HFFc6 (cell line): ENCODE data around the gene PRKAG2. TPM values are rescaled to one million over a fixed set of nuclear protein-coding genes. Genes with fewer than 3 reads are reported as not detected.

Experiments
- DNase-seq: peaks from one replicate; pipeline ENCODE4 v3.0.0-alpha.2; 2018
- H3K27ac Mint-ChIP-seq: 2 replicates; pipeline ENCODE4 v1.8.0; 2020; ENCODE audit warnings: mild to moderate bottlenecking, mixed read lengths
- H3K27me3 Mint-ChIP-seq: 2 replicates; pipeline ENCODE4 v1.8.0; 2021; ENCODE audit warnings: mild to moderate bottlenecking, moderate library complexity, mixed read lengths; ENCODE audit not compliant: insufficient read depth
- H3K36me3 Mint-ChIP-seq: 2 replicates; pipeline ENCODE4 v1.8.0; 2021; ENCODE audit warnings: low read depth, mixed read lengths
- H3K4me1 Mint-ChIP-seq: 2 replicates; pipeline ENCODE4 v1.8.0; 2020; ENCODE audit warnings: low read depth, mixed read lengths
- H3K4me3 Mint-ChIP-seq: 2 replicates; pipeline ENCODE4 v1.8.0; 2020; ENCODE audit warnings: mild to moderate bottlenecking, moderate library complexity, mixed read lengths
- H3K9me3 Mint-ChIP-seq: 2 replicates; pipeline ENCODE4 v1.8.0; 2020; ENCODE audit warnings: mild to moderate bottlenecking, mixed read lengths
- CTCF ChIP-seq: fragments of 200-600 bp; sonication (generic); IDR thresholded peaks from 2 replicates; pipeline ENCODE4 v1.5.0; 2021; ENCODE audit warnings: antibody characterized with exemption, mild to moderate bottlenecking
- total RNA-seq, 6 experiments: library from RNA; stranded (reverse); fragmentation: NEBNext Ultra II Directional; extraction: Animal tissue kit (Norgen Biotek cat#: 25700); gene quantifications; 2 replicates in 1 of 6; 3 replicates in 5 of 6; pipeline ENCODE4 v1.2.3, GENCODE V29; 2021

The PRKAG2 gene
- total RNA-seq, 6 experiments from 2014 or later = 15.1 to 19.2 (median 18.4) TPM

- Mint-ChIP-seq H3K27ac (no peak overlapping the region), H3K4me3 (no peak overlapping the region), H3K4me1 (no peaks in the 10 kb centered on the region), H3K27me3 (peaks cover 27% of the 10 kb centered on the region), H3K9me3 (no peaks in the 10 kb centered on the region), H3K36me3 (no peaks in the 10 kb centered on the region)
- DNase-seq = no peak
- TF ChIP-seq CTCF = no peak
Measured at GRCh38 chr7:151905353-151905752, 28.4 kb upstream of the PRKAG2 start.

GRCh38 chr7:151904270-151904669 lies 27.4 kb upstream of the PRKAG2 start:
- Mint-ChIP-seq H3K4me1 (no peaks in the 10 kb centered on the region), H3K4me3 (no peak overlapping the region), H3K27me3 (peaks cover 35% of the 10 kb centered on the region), H3K9me3 (no peaks in the 10 kb centered on the region), H3K27ac (no peak overlapping the region), H3K36me3 (no peaks in the 10 kb centered on the region)
- DNase-seq = no peak
- TF ChIP-seq CTCF = no peak

GRCh38 chr7:151903249-151904032 lies 26.5 kb upstream of the PRKAG2 start:
- Mint-ChIP-seq H3K4me3 (no peak overlapping the region), H3K36me3 (no peaks in the 10 kb centered on the region), H3K4me1 (no peaks in the 10 kb centered on the region), H3K27me3 (peaks cover 30% of the 10 kb centered on the region), H3K27ac (no peak overlapping the region), H3K9me3 (no peaks in the 10 kb centered on the region)
- DNase-seq = no peak
- TF ChIP-seq CTCF = no peak

GRCh38 chr7:151902311-151902710 lies 25.4 kb upstream of the PRKAG2 start:
- H3K27me3 Mint-ChIP-seq = peaks cover 32% of the 10 kb centered on the region

GRCh38 chr7:151901828-151902227 lies 24.9 kb upstream of the PRKAG2 start:
- no peaks in the 10 kb centered on the region for H3K4me1 Mint-ChIP-seq
- no peak overlapping the region for H3K4me3 Mint-ChIP-seq
- DNase-seq = no peak
- no peak overlapping the region for H3K27ac Mint-ChIP-seq
- H3K9me3 Mint-ChIP-seq = no peaks in the 10 kb centered on the region
- H3K36me3 Mint-ChIP-seq = no peaks in the 10 kb centered on the region
- H3K27me3 Mint-ChIP-seq = peaks cover 32% of the 10 kb centered on the region
- no peak for TF ChIP-seq CTCF

More at GRCh38 chr7:151902311-151902710, 25.4 kb upstream of the PRKAG2 start:
- no peaks in the 10 kb centered on the region for H3K4me1 Mint-ChIP-seq
- H3K4me3 Mint-ChIP-seq = no peak overlapping the region
- DNase-seq = no peak
- no peaks in the 10 kb centered on the region for H3K9me3 Mint-ChIP-seq
- H3K27ac Mint-ChIP-seq = no peak overlapping the region
- no peaks in the 10 kb centered on the region for H3K36me3 Mint-ChIP-seq
- TF ChIP-seq CTCF = no peak
